ENCODE results near the gene PPP3R1. TPM values are rescaled to one million over a fixed set of nuclear protein-coding genes. Genes with fewer than 3 reads are reported as not detected.

The PPP3R1 gene
- total and polyA plus RNA-seq, 2 of the 4 experiments (the other 2 are of a cell fraction): 9.1 to 17.3 TPM

DNA sequence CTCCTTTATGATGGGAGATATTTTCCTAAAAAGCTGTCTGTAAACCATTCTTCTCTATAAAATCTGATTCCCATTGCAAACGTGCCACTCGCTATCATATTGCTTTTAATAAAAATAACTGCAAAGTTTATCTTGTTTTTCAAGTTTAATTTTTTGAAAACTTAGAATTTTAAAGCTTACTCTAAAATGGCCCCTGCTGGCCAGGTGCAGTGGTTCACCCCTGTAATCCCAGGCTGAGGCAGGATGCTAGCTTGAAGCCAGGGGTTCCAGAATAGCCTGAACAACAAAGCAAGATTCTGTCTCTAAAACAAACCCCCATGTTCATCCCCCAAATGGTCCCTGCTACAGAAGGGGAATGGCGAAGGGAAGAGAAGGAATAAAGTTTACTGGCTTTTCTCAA is 41.9 kb upstream of the PPP3R1 start:
- BruUV-seq (replicated peaks): no TSS peak
- H3K4me3 ChIP-seq (ENCODE audit: insufficient read depth, low read depth, low read length): no peak overlapping the region
- no peak overlapping the region for H3K23ac ChIP-seq (ENCODE audit: low read depth, low read length)
- no peak overlapping the region for H2BK20ac ChIP-seq (ENCODE audit: low read depth, low read length)
- H2AK9ac ChIP-seq (replicated peaks; ENCODE audit: low read depth, low read length, poor library complexity): no peak overlapping the region
- no peak overlapping the region for H4K91ac ChIP-seq (ENCODE audit: insufficient read depth, low read depth, low read length)
- no peaks in the 10 kb centered on the region for H3K4me1 ChIP-seq (ENCODE audit: control insufficient read depth, insufficient read depth, low read length)
- CTCF ChIA-PET: interaction anchor here (1.4 kb wide), 1 partner anchor 27 kb away, joined by 3 read pairs; no protein-coding TSS in a partner anchor
- no peaks in the 10 kb centered on the region for H3K27me3 ChIP-seq (ENCODE audit: control insufficient read depth, insufficient read depth, low read length)
- no peak overlapping the region for H2AFZ ChIP-seq (replicated peaks; ENCODE audit: low read length, poor library complexity)
- H4K5ac ChIP-seq (ENCODE audit: low read depth, low read length): no peak overlapping the region
- intact Hi-C loops (cut with micrococcal nuclease): no loop called here
- H2BK5ac ChIP-seq (ENCODE audit: low read depth, low read length, poor library complexity, severe bottlenecking): no peak overlapping the region
- no peak overlapping the region for H3K9ac ChIP-seq (ENCODE audit: low read depth, low read length)
- WGBS, 2 experiments (ENCODE audit: extremely low coverage in 2 of 2, insufficient read length in 1 of 2): no CpG with 5 or more reads among the region's 3 CpGs
- H3K18ac ChIP-seq (ENCODE audit: low read depth, low read length): no peak overlapping the region
- no peak overlapping the region for H4K8ac ChIP-seq (ENCODE audit: low read depth in 2 of 2, low read length in 2 of 2)
- no peak overlapping the region for H3K4me2 ChIP-seq (ENCODE audit: low read depth, low read length)
- DNase-seq: no peak
- H2BK15ac ChIP-seq (ENCODE audit: low read depth, low read length): no peak overlapping the region
- POLR2A ChIA-PET (ENCODE audit: unreplicated experiment): no interaction called here
- no peaks in the 10 kb centered on the region for H3K9me3 ChIP-seq (ENCODE audit: control insufficient read depth, insufficient read depth, low read length)
- no peaks in the 10 kb centered on the region for H3K36me3 ChIP-seq (ENCODE audit: control insufficient read depth, insufficient read depth, low read length)
- TF ChIP-seq, protein P1, sequence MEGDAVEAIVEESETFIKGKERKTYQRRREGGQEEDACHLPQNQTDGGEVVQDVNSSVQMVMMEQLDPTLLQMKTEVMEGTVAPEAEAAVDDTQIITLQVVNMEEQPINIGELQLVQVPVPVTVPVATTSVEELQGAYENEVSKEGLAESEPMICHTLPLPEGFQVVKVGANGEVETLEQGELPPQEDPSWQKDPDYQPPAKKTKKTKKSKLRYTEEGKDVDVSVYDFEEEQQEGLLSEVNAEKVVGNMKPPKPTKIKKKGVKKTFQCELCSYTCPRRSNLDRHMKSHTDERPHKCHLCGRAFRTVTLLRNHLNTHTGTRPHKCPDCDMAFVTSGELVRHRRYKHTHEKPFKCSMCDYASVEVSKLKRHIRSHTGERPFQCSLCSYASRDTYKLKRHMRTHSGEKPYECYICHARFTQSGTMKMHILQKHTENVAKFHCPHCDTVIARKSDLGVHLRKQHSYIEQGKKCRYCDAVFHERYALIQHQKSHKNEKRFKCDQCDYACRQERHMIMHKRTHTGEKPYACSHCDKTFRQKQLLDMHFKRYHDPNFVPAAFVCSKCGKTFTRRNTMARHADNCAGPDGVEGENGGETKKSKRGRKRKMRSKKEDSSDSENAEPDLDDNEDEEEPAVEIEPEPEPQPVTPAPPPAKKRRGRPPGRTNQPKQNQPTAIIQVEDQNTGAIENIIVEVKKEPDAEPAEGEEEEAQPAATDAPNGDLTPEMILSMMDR (conservative IDR thresholded peaks at IDR 0.05; ENCODE audit: low read depth, low read length): no peak
- TF ChIP-seq POLR2A (IDR thresholded peaks at IDR 0.05; ENCODE audit: low read depth, low read length) (no peak), MAFK (IDR thresholded peaks at IDR 0.05; ENCODE audit: low read depth, low read length) (no peak), RAD21 (IDR thresholded peaks at IDR 0.05; ENCODE audit: low read length) (no peak)
- no peaks in the 10 kb centered on the region; the same call in 1 of the 2 replicates for H3K9me1 ChIP-seq (ENCODE audit: insufficient read depth, low read length)
- H3K56ac ChIP-seq (ENCODE audit: extremely low read depth, insufficient read depth, low read length): no peak overlapping the region
- dilution Hi-C loops (cut with HindIII; ENCODE audit: low sequenced_read_pairs, unreplicated experiment): no loop called here
- no peak overlapping the region for H3K27ac ChIP-seq (ENCODE audit: insufficient read depth, low read length)
- no peak overlapping the region for H2AK5ac ChIP-seq (ENCODE audit: low read depth, low read length)
- H3K14ac ChIP-seq (replicated peaks; ENCODE audit: low read depth, low read length): no peak overlapping the region
- H2BK120ac ChIP-seq (ENCODE audit: low read depth, low read length): no peak overlapping the region
- in situ Hi-C loops (cut with MboI; ENCODE audit: low sequenced_read_pairs): loop anchor here (10.0 kb wide), 1 partner anchor 151 kb away; no protein-coding TSS in a partner anchor
- H4K20me1 ChIP-seq (ENCODE audit: insufficient read depth, low read length): no peaks in the 10 kb centered on the region
- no peak for ATAC-seq (ENCODE audit: low read depth)
- H3K79me1 ChIP-seq (ENCODE audit: low read depth in 1 of 2, low read length in 2 of 2): peaks cover 4% of the 10 kb centered on the region in 2 experiments; a peak in 1 of 4 replicates
- no peak overlapping the region for H3K4ac ChIP-seq (ENCODE audit: low read depth, low read length)
